BJ (cell line): Measurements from ENCODE around the gene KCTD17. TPM values are rescaled to one million over a fixed set of nuclear protein-coding genes. Genes with fewer than 3 reads are reported as not detected.

ENCODE experiments used
- CTCF ChIA-PET: fragments of 350-600 bp; formaldehyde crosslinking; extraction: SDS; loops from one replicate; lab custom pipeline; 2021; ENCODE audit warnings: antibody characterized with exemption, inconsistent platforms; lab: Yijun Ruan, JAX
- POLR2A ChIA-PET: fragments of 300-600 bp; sonication (Branson Sonifier 250); formaldehyde crosslinking; extraction: SDS; loops from one replicate; lab custom pipeline; 2021; ENCODE audit warnings: antibody characterized with exemption; lab: Charles Lee
- DNase-seq: peaks from one replicate; pipeline ENCODE4 v3.0.0-alpha.2; 2011; ENCODE audit warnings: low read depth
- H3K27me3 ChIP-seq: 2 replicates; pipeline ENCODE4 v1.6.0; 2011; ENCODE audit warnings: low read length; ENCODE audit not compliant: control insufficient read depth, insufficient read depth
- H3K36me3 ChIP-seq: 2 replicates; pipeline ENCODE4 v1.5.1; 2011; ENCODE audit warnings: low read length; ENCODE audit not compliant: control insufficient read depth, insufficient read depth
- H3K4me3 ChIP-seq: 2 replicates; pipeline ENCODE4 v1.5.1; 2011; ENCODE audit warnings: low read depth, mild to moderate bottlenecking, control low read depth, low read length
- CTCF ChIP-seq: IDR thresholded peaks from 2 replicates; pipeline ENCODE4 v1.5.1; 2011; ENCODE audit warnings: low read depth, mild to moderate bottlenecking, control low read depth, inconsistent platforms, low read length, moderate library complexity; ENCODE audit not compliant: insufficient read depth
- polyA plus RNA-seq: library from polyadenylated mRNA; depleted of rRNA; stranded (reverse); fragments of >200 nt; gene quantifications from 2 replicates; pipeline ENCODE4 v1.2.3, GENCODE V29; 2011

The KCTD17 gene
- polyA plus RNA-seq, 1 experiment = 36.3 TPM

DNA sequence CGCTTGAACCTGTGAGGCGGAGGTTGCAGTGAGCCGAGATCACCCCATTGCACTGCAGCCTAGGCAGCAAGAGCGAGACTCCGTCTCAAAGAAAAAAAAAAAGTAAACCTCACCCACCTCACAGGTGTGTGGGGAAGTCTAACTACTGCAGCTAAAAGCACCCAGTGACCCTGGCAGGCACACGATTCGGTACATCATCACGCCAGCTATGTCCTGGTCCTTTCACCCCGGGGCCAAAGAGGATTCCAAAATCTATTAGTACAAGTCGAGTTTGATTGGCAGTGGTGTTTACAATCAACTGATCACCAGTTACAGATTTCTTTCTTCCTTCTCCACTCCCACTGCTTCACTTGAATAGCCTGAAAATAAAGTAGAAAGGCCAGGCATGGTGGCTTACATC, 38.6 kb upstream of the KCTD17 start:
- H3K36me3 ChIP-seq = peaks cover 5% of the 10 kb centered on the region
- peaks cover 2% of the 10 kb centered on the region; the same call in 1 of the 2 replicates for H3K27me3 ChIP-seq
- CTCF ChIA-PET = interaction anchor here (1.5 to 2.4 kb wide), 2 partner anchors 9 to 32 kb away, joined by 3 to 9 read pairs; no protein-coding TSS in a partner anchor
- TF ChIP-seq CTCF = no peak
- POLR2A ChIA-PET = no interaction called here
- H3K4me3 ChIP-seq = no peak overlapping the region
- DNase-seq = no peak

- ChIA-PET CTCF (interaction anchor here (2.4 kb wide), 1 partner anchor 7 kb away, joined by 9 read pairs; no protein-coding TSS in a partner anchor), POLR2A (no interaction called here)
- TF ChIP-seq CTCF = no peak
- Histone ChIP-seq H3K27me3 (no peaks in the 10 kb centered on the region), H3K36me3 (peaks cover 5% of the 10 kb centered on the region), H3K4me3 (no peak overlapping the region)
- DNase-seq = no peak
Observed at GRCh38 chr22:37014415-37014806, 37.1 kb upstream of the KCTD17 start.

DNA sequence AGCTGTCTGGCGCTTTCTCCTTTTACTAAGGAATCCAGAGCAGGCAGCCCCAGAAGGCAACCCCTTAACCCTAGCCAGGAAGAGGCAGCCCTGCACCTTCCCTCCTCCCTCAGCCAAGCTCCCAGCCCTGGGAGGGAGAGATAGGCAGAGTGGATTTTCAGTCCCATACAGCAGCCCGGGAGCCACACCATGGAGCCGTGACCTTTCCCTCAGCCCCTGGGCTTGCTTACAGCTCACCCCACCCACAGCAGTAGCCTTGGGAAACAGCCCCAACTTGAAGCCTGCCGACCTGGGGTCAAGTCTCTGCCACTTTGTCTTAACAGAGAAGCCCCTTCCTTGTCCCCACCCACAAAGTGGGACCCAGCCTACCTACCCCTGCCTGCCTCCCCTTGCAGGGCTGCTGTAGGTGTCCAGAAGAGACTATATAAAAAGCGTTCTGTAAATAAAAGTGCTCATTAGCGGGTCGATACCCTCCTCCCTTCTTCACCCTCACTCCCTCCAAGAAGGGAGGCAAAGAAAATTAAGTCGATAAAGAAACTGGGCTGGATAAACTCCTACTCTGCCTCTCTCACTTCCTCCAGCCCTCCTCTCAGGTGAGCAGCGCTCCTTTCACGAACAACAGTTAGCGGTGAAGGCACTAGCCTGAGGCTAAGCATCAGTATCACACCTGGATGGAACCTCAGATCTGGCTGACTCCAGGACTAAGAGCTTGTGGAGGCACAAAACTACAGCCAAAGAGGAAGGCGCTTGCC, 36.5 kb upstream of the KCTD17 start:
- no peak for DNase-seq
- CTCF ChIA-PET = no interaction called here
- Histone ChIP-seq H3K27me3 (no peaks in the 10 kb centered on the region), H3K36me3 (peaks cover 5% of the 10 kb centered on the region), H3K4me3 (no peak overlapping the region)
- TF ChIP-seq CTCF = no peak
- POLR2A ChIA-PET = no interaction called here

DNA sequence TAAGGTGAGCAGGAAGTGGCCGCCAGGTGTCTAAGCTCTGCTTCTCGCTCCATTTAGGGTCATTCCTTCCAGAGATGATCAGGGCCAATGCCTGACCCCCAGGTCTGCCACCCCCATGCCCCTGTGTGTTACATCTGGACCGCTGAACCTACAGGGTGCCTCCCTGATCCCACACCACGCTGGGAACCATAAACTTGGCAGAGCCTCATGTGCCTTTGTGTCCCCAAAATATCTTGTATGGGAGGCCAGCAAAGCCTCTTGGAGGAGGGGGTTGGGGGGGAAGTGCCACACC, 36.0 kb upstream of the KCTD17 start:
- DNase-seq = no peak
- no peak for TF ChIP-seq CTCF
- CTCF ChIA-PET = no interaction called here
- POLR2A ChIA-PET = no interaction called here
- H3K4me3 ChIP-seq = no peak overlapping the region
- H3K36me3 ChIP-seq = peaks cover 5% of the 10 kb centered on the region
- H3K27me3 ChIP-seq = no peaks in the 10 kb centered on the region

DNA sequence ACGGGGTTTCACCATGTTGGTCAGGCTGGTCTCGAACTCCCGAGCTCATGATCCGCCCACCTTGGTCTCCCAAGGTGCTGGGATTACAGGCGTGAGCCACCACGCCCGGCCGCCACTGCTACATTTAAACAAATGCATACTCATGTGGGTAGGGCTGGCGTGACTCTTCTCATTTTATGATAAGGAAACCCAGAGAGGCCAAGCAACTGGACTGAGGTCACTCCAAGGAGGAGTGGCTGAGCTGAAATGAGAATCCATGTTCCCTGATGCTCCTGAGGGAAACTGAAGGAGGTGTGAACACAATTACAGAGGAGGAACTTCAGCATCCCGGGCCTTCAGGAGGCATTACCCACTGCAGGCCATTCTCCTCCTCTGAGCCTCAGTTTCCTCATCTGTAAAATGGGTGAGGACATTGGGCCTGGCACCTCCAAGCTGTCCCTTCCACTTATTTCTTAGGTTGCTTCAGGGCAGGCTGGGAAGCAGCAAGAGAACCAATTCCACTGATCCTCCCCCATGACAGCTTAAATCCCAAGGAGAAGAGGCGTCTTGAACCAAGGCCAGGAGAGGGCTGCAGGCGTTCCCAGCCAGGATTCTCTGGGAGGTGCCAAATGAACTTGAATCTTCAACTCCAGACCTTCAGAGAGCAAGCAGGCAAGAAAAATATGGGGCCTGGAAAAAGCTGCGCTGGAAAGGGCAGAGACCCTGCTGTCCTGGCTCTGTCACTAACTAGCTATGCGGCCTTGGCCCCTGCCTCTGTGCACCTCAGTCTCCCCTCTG, 35.2 kb upstream of the KCTD17 start:
- ChIA-PET CTCF (interaction anchor here (1.2 kb wide), 1 partner anchor 8 kb away, joined by 3 read pairs; no protein-coding TSS in a partner anchor), POLR2A (no interaction called here)
- Histone ChIP-seq H3K36me3 (peaks cover 5% of the 10 kb centered on the region), H3K27me3 (no peaks in the 10 kb centered on the region), H3K4me3 (no peak overlapping the region)
- no peak for TF ChIP-seq CTCF
- no peak for DNase-seq
